ENCODE results near the gene PTPRD. TPM values are rescaled to one million over a fixed set of nuclear protein-coding genes. Genes with fewer than 3 reads are reported as not detected.
"Not testable (repeated sequence)": the region's sequence is repeated elsewhere in the genome, so short reads cannot be mapped to it uniquely, and the experiment has no call there.

The PTPRD gene
- total RNA-seq, 1 donor from 2014 or later: 75.7 TPM

- H3K27ac ChIP-seq (ENCODE audit: low read depth, low read length): no peak overlapping the region
- no peak overlapping the region for H3K4me3 ChIP-seq (ENCODE audit: low read length in 3 of 3)
- no peaks in the 10 kb centered on the region for H3K27me3 ChIP-seq (ENCODE audit: control insufficient read depth in 3 of 3, insufficient read depth in 3 of 3, low read length in 3 of 3)
- no peaks in the 10 kb centered on the region for H3K36me3 ChIP-seq (ENCODE audit: control insufficient read depth in 3 of 3, insufficient read depth in 3 of 3, low read length in 3 of 3)
- no peaks in the 10 kb centered on the region for H3K9me3 ChIP-seq (ENCODE audit: control insufficient read depth in 3 of 3, low read length in 3 of 3)
- no peaks in the 10 kb centered on the region for H3K4me1 ChIP-seq (ENCODE audit: control insufficient read depth in 3 of 3, insufficient read depth in 3 of 3, low read length in 3 of 3)
- H3K9ac ChIP-seq (ENCODE audit: low read depth in 1 of 3, low read length in 3 of 3): no peak overlapping the region
These were observed 1608.0 kb downstream of the PTPRD start for GRCh38 chr9:9004810-9005209.

- H3K27me3 ChIP-seq (ENCODE audit: control insufficient read depth in 3 of 3, insufficient read depth in 3 of 3, low read length in 3 of 3): no peaks in the 10 kb centered on the region
- H3K9me3 ChIP-seq (ENCODE audit: control insufficient read depth in 3 of 3, low read length in 3 of 3): peaks cover 0 to 2% (median 0%) of the 10 kb centered on the region in 3 donors
- H3K36me3 ChIP-seq (ENCODE audit: control insufficient read depth in 3 of 3, insufficient read depth in 3 of 3, low read length in 3 of 3): no peaks in the 10 kb centered on the region
- no peak overlapping the region for H3K27ac ChIP-seq (ENCODE audit: low read depth, low read length)
- H3K9ac ChIP-seq (ENCODE audit: low read depth in 1 of 3, low read length in 3 of 3): no peak overlapping the region
- H3K4me1 ChIP-seq (ENCODE audit: control insufficient read depth in 3 of 3, insufficient read depth in 3 of 3, low read length in 3 of 3): no peaks in the 10 kb centered on the region
- no peak overlapping the region for H3K4me3 ChIP-seq (ENCODE audit: low read length in 3 of 3)
These were observed 1609.8 kb downstream of the PTPRD start for GRCh38 chr9:9002826-9003583.

GRCh38 chr9:8980496-8981013, 1632.2 kb downstream of the PTPRD start:
- no peaks in the 10 kb centered on the region for H3K4me1 ChIP-seq (ENCODE audit: control insufficient read depth in 3 of 3, insufficient read depth in 3 of 3, low read length in 3 of 3)
- no peaks in the 10 kb centered on the region for H3K27me3 ChIP-seq (ENCODE audit: control insufficient read depth in 3 of 3, insufficient read depth in 3 of 3, low read length in 3 of 3)
- no peak overlapping the region for H3K4me3 ChIP-seq (ENCODE audit: low read length in 3 of 3)
- no peaks in the 10 kb centered on the region for H3K9me3 ChIP-seq (ENCODE audit: control insufficient read depth in 3 of 3, low read length in 3 of 3)
- no peak overlapping the region for H3K27ac ChIP-seq (ENCODE audit: low read depth, low read length)
- H3K36me3 ChIP-seq (ENCODE audit: control insufficient read depth in 3 of 3, insufficient read depth in 3 of 3, low read length in 3 of 3): no peaks in the 10 kb centered on the region
- H3K9ac ChIP-seq (ENCODE audit: low read depth in 1 of 3, low read length in 3 of 3): no peak overlapping the region

- Histone ChIP-seq H3K4me1 (ENCODE audit: control insufficient read depth in 3 of 3, insufficient read depth in 3 of 3, low read length in 3 of 3) (no peaks in the 10 kb centered on the region), H3K9ac (ENCODE audit: low read depth in 1 of 3, low read length in 3 of 3) (no peak overlapping the region), H3K27me3 (ENCODE audit: control insufficient read depth in 3 of 3, insufficient read depth in 3 of 3, low read length in 3 of 3) (no peaks in the 10 kb centered on the region), H3K36me3 (ENCODE audit: control insufficient read depth in 3 of 3, insufficient read depth in 3 of 3, low read length in 3 of 3) (no peaks in the 10 kb centered on the region), H3K27ac (ENCODE audit: low read depth, low read length) (no peak overlapping the region), H3K4me3 (ENCODE audit: low read length in 3 of 3) (no peak overlapping the region), H3K9me3 (ENCODE audit: control insufficient read depth in 3 of 3, low read length in 3 of 3) (no peaks in the 10 kb centered on the region)
These were observed 1634.5 kb downstream of the PTPRD start for GRCh38 chr9:8978334-8978733.

DNA sequence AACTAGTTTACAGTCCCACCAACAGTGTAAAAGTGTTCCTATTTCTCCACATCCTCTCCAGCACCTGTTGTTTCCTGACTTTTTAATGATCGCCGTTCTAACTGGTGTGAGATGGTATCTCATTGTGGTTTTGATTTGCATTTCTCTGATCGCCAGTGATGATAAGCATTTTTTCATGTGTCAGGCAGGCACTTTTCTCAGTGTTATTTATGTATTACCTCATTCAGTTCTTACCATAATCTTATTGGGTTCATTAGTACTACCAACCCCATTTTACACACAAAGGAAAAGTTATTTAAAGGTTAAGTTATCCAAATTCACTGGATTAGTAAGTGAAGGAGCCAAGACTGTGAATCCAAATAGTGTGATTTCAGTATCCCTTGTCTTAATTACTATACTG, 1644.5 kb downstream of the PTPRD start:
- H3K4me3 ChIP-seq (ENCODE audit: low read length in 3 of 3); H3K4me1 ChIP-seq (ENCODE audit: control insufficient read depth in 3 of 3, insufficient read depth in 3 of 3, low read length in 3 of 3); H3K27me3 ChIP-seq (ENCODE audit: control insufficient read depth in 3 of 3, insufficient read depth in 3 of 3, low read length in 3 of 3); H3K9ac ChIP-seq (ENCODE audit: low read depth in 1 of 3, low read length in 3 of 3); H3K27ac ChIP-seq (ENCODE audit: low read depth, low read length); H3K9me3 ChIP-seq (ENCODE audit: control insufficient read depth in 3 of 3, low read length in 3 of 3); H3K36me3 ChIP-seq (ENCODE audit: control insufficient read depth in 3 of 3, insufficient read depth in 3 of 3, low read length in 3 of 3): not testable (repeated sequence)

- Histone ChIP-seq H3K36me3 (ENCODE audit: control insufficient read depth in 3 of 3, insufficient read depth in 3 of 3, low read length in 3 of 3) (no peaks in the 10 kb centered on the region), H3K27ac (ENCODE audit: low read depth, low read length) (no peak overlapping the region), H3K9me3 (ENCODE audit: control insufficient read depth in 3 of 3, low read length in 3 of 3) (no peaks in the 10 kb centered on the region), H3K9ac (ENCODE audit: low read depth in 1 of 3, low read length in 3 of 3) (no peak overlapping the region), H3K4me1 (ENCODE audit: control insufficient read depth in 3 of 3, insufficient read depth in 3 of 3, low read length in 3 of 3) (peaks cover 0 to 7% (median 4%) of the 10 kb centered on the region in 3 donors), H3K4me3 (ENCODE audit: low read length in 3 of 3) (no peak overlapping the region), H3K27me3 (ENCODE audit: control insufficient read depth in 3 of 3, insufficient read depth in 3 of 3, low read length in 3 of 3) (no peaks in the 10 kb centered on the region)
These were observed 1648.9 kb downstream of the PTPRD start for GRCh38 chr9:8963885-8964284.

- Histone ChIP-seq H3K4me3 (ENCODE audit: low read length in 3 of 3) (no peak overlapping the region), H3K36me3 (ENCODE audit: control insufficient read depth in 3 of 3, insufficient read depth in 3 of 3, low read length in 3 of 3) (no peaks in the 10 kb centered on the region), H3K4me1 (ENCODE audit: control insufficient read depth in 3 of 3, insufficient read depth in 3 of 3, low read length in 3 of 3) (peaks cover 0 to 7% (median 4%) of the 10 kb centered on the region in 3 donors), H3K27me3 (ENCODE audit: control insufficient read depth in 3 of 3, insufficient read depth in 3 of 3, low read length in 3 of 3) (no peaks in the 10 kb centered on the region), H3K9me3 (ENCODE audit: control insufficient read depth in 3 of 3, low read length in 3 of 3) (no peaks in the 10 kb centered on the region), H3K9ac (ENCODE audit: low read depth in 1 of 3, low read length in 3 of 3) (no peak overlapping the region), H3K27ac (ENCODE audit: low read depth, low read length) (peak overlapping the region; percentile 38)
These were observed 1650.7 kb downstream of the PTPRD start for GRCh38 chr9:8962084-8962483.

DNA sequence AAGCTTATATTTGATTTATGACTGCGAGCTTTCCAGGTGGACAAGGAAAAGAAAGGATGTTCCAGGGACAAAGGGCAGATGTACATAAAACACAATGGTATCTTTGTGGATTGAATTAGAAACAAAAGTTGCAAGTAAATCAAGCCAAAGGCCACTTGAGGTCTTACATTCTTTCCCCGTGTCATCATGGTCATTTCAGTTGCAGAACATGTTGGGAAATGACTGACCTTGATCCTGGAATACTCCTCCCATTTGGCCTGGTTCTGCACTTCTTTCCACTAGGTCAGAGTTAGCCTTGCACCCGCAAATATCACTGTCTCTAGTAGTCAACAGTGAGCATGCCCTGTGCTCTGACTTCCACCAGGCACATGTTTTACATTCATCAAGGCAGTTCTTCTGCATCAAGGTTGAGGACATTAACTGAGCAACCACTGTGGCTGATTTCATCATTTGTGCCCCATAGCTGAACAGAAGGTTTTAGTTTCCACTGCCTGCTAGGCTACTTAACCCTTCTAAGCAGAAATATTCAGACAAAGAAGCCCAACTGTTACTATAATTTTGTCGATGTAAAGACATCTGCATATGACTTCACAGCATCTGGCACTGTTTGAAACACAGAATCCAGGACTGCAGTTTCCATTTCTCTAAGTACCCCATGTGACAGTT, 1651.5 kb downstream of the PTPRD start:
- Histone ChIP-seq H3K4me1 (ENCODE audit: control insufficient read depth in 3 of 3, insufficient read depth in 3 of 3, low read length in 3 of 3) (peaks cover 0 to 7% (median 4%) of the 10 kb centered on the region in 3 donors), H3K4me3 (ENCODE audit: low read length in 3 of 3) (no peak overlapping the region), H3K27ac (ENCODE audit: low read depth, low read length) (peak overlapping the region; percentile 38), H3K9me3 (ENCODE audit: control insufficient read depth in 3 of 3, low read length in 3 of 3) (no peaks in the 10 kb centered on the region), H3K9ac (ENCODE audit: low read depth in 1 of 3, low read length in 3 of 3) (no peak overlapping the region), H3K36me3 (ENCODE audit: control insufficient read depth in 3 of 3, insufficient read depth in 3 of 3, low read length in 3 of 3) (no peaks in the 10 kb centered on the region), H3K27me3 (ENCODE audit: control insufficient read depth in 3 of 3, insufficient read depth in 3 of 3, low read length in 3 of 3) (no peaks in the 10 kb centered on the region)

GRCh38 chr9:8960254-8960653, 1652.5 kb downstream of the PTPRD start:
- Histone ChIP-seq H3K36me3 (ENCODE audit: control insufficient read depth in 3 of 3, insufficient read depth in 3 of 3, low read length in 3 of 3) (no peaks in the 10 kb centered on the region), H3K4me3 (ENCODE audit: low read length in 3 of 3) (no peak overlapping the region), H3K9ac (ENCODE audit: low read depth in 1 of 3, low read length in 3 of 3) (no peak overlapping the region), H3K9me3 (ENCODE audit: control insufficient read depth in 3 of 3, low read length in 3 of 3) (no peaks in the 10 kb centered on the region), H3K4me1 (ENCODE audit: control insufficient read depth in 3 of 3, insufficient read depth in 3 of 3, low read length in 3 of 3) (peaks cover 0 to 7% (median 4%) of the 10 kb centered on the region in 3 donors), H3K27me3 (ENCODE audit: control insufficient read depth in 3 of 3, insufficient read depth in 3 of 3, low read length in 3 of 3) (no peaks in the 10 kb centered on the region), H3K27ac (ENCODE audit: low read depth, low read length) (no peak overlapping the region)

DNA sequence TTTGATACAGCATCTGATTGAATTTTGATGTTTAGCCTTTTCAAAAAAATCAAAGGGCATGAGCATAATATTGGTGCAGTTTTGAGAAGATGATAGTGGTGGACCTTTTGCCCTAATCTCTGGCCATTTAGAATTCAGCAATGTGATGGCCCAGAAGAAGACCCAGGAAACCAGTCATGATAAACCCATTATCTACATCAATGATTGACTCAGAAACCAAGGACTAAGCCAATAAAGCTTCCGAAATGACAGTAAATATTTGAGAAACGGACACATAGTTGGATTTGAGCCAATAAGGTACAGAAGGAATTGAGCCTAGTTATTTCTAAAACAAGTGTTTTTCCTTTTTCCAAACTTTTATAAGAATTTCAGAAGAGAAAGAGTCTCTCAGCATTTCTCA, 1654.4 kb downstream of the PTPRD start:
- H3K27me3 ChIP-seq (ENCODE audit: control insufficient read depth in 3 of 3, insufficient read depth in 3 of 3, low read length in 3 of 3): no peaks in the 10 kb centered on the region

More for the DNA sequence above, 1654.4 kb downstream of the PTPRD start:
- Histone ChIP-seq H3K9me3 (ENCODE audit: control insufficient read depth in 3 of 3, low read length in 3 of 3) (no peaks in the 10 kb centered on the region), H3K36me3 (ENCODE audit: control insufficient read depth in 3 of 3, insufficient read depth in 3 of 3, low read length in 3 of 3) (no peaks in the 10 kb centered on the region), H3K27ac (ENCODE audit: low read depth, low read length) (no peak overlapping the region), H3K9ac (ENCODE audit: low read depth in 1 of 3, low read length in 3 of 3) (no peak overlapping the region), H3K4me1 (ENCODE audit: control insufficient read depth in 3 of 3, insufficient read depth in 3 of 3, low read length in 3 of 3) (peaks cover 0 to 7% (median 4%) of the 10 kb centered on the region in 3 donors), H3K4me3 (ENCODE audit: low read length in 3 of 3) (no peak overlapping the region)
